Calu3 (cell line): Measurements from ENCODE around the gene BOLL. TPM values are rescaled to one million over a fixed set of nuclear protein-coding genes. Genes with fewer than 3 reads are reported as not detected.
A peak's percentile ranks its signal among the peaks of the same experiment; 100 is the strongest.

Source experiments
- BruUV-seq: library from RNA; stranded (reverse); fragments of 400-500 nt; replicated peaks from 2 replicates; lab custom pipeline; 2021; lab: Mats Ljungman, UMichigan
- CTCF ChIA-PET: fragments of 300-600 bp; sonication (Branson Sonifier 250); formaldehyde crosslinking; loops from one replicate; lab custom pipeline; 2022; ENCODE audit warnings: antibody characterized with exemption; lab: Charles Lee
- DNase-seq: peaks from one replicate; pipeline ENCODE4 v3.0.0; 2022
- H3K27ac Mint-ChIP-seq: one replicate; pipeline ENCODE4 v1.8.0; 2022; ENCODE audit warnings: mixed read lengths; ENCODE audit not compliant: unreplicated experiment
- H3K27me3 Mint-ChIP-seq: one replicate; pipeline ENCODE4 v1.8.0; 2022; ENCODE audit warnings: mixed read lengths; ENCODE audit not compliant: unreplicated experiment
- H3K36me3 Mint-ChIP-seq: one replicate; pipeline ENCODE4 v1.8.0; 2022; ENCODE audit warnings: mild to moderate bottlenecking, moderate library complexity, mixed read lengths; ENCODE audit not compliant: insufficient read depth, unreplicated experiment
- H3K4me1 Mint-ChIP-seq: one replicate; pipeline ENCODE4 v1.8.0; 2022; ENCODE audit warnings: mild to moderate bottlenecking, low read depth, mixed read lengths; ENCODE audit not compliant: unreplicated experiment
- H3K4me3 Mint-ChIP-seq: one replicate; pipeline ENCODE4 v1.8.0; 2022; ENCODE audit warnings: mild to moderate bottlenecking, low read depth, moderate library complexity, mixed read lengths; ENCODE audit not compliant: unreplicated experiment
- H3K9me3 Mint-ChIP-seq: one replicate; pipeline ENCODE4 v1.8.0; 2022; ENCODE audit warnings: low read depth, mixed read lengths; ENCODE audit not compliant: unreplicated experiment
- CTCF ChIP-seq: fragments of 200-600 bp; IDR thresholded peaks from one replicate; pipeline ENCODE4 v1.8.0; 2022; ENCODE audit warnings: antibody characterized with exemption; ENCODE audit not compliant: unreplicated experiment
- intact Hi-C: fragments of 100-400 bp; cut with micrococcal nuclease; formaldehyde crosslinking; loops from one replicate; pipeline ENCODE4 v1.10.0; 2022; ENCODE audit not compliant: unreplicated experiment
- total RNA-seq: library from RNA; stranded (reverse); gene quantifications from 2 replicates; pipeline ENCODE4 v1.2.3, GENCODE V29; 2022

The BOLL gene
- total RNA-seq, 1 experiment from 2014 or later: not detected

GRCh38 chr2:197777823-197778407 lies 7.2 kb downstream of the BOLL start:
- H3K4me1 Mint-ChIP-seq: no peaks in the 10 kb centered on the region
- BruUV-seq: no TSS peak
- no peaks in the 10 kb centered on the region for H3K36me3 Mint-ChIP-seq
- no peak overlapping the region for H3K4me3 Mint-ChIP-seq
- H3K27ac Mint-ChIP-seq: no peak overlapping the region
- intact Hi-C loops: loop anchor here (1.0 to 2.0 kb wide), 3 partner anchors 71 to 587 kb away; no protein-coding TSS in a partner anchor
- peak; percentile 62 for TF ChIP-seq CTCF
- DNase-seq: peak; percentile 45
- no peaks in the 10 kb centered on the region for H3K27me3 Mint-ChIP-seq
- CTCF ChIA-PET: no interaction called here
- H3K9me3 Mint-ChIP-seq: no peaks in the 10 kb centered on the region

GRCh38 chr2:197760293-197760657 lies 24.8 kb downstream of the BOLL start:
- Mint-ChIP-seq H3K4me1 (no peaks in the 10 kb centered on the region), H3K27me3 (no peaks in the 10 kb centered on the region), H3K4me3 (no peak overlapping the region), H3K36me3 (no peaks in the 10 kb centered on the region), H3K27ac (no peak overlapping the region), H3K9me3 (peaks cover 2% of the 10 kb centered on the region)
- intact Hi-C loops: no loop called here
- BruUV-seq: no TSS peak
- TF ChIP-seq CTCF: no peak
- DNase-seq: no peak
- CTCF ChIA-PET: no interaction called here

- TF ChIP-seq CTCF: no peak
- no TSS peak for BruUV-seq
These were observed 25.4 kb downstream of the BOLL start for GRCh38 chr2:197759625-197760292.

GRCh38 chr2:197759013-197759412 lies 26.1 kb downstream of the BOLL start:
- no peak for TF ChIP-seq CTCF
- H3K36me3 Mint-ChIP-seq: no peaks in the 10 kb centered on the region
- H3K4me3 Mint-ChIP-seq: no peak overlapping the region
- peaks cover 2% of the 10 kb centered on the region for H3K9me3 Mint-ChIP-seq
- DNase-seq: no peak
- H3K4me1 Mint-ChIP-seq: no peaks in the 10 kb centered on the region
- H3K27ac Mint-ChIP-seq: no peak overlapping the region
- no TSS peak for BruUV-seq
- no peaks in the 10 kb centered on the region for H3K27me3 Mint-ChIP-seq
- intact Hi-C loops: no loop called here
- CTCF ChIA-PET: interaction anchor here (0.7 kb wide), 1 partner anchor 1653 kb away, joined by 3 read pairs; no protein-coding TSS in a partner anchor

More at GRCh38 chr2:197759625-197760292, 25.4 kb downstream of the BOLL start:
- no peak overlapping the region for H3K27ac Mint-ChIP-seq
- peaks cover 2% of the 10 kb centered on the region for H3K9me3 Mint-ChIP-seq
- H3K4me3 Mint-ChIP-seq: no peak overlapping the region
- CTCF ChIA-PET: interaction anchor here (0.7 kb wide), 1 partner anchor 1654 kb away, joined by 3 read pairs; no protein-coding TSS in a partner anchor
- intact Hi-C loops: no loop called here
- no peaks in the 10 kb centered on the region for H3K27me3 Mint-ChIP-seq
- no peaks in the 10 kb centered on the region for H3K4me1 Mint-ChIP-seq
- DNase-seq: no peak
- no peaks in the 10 kb centered on the region for H3K36me3 Mint-ChIP-seq
